ENCODE data around the gene ZGPAT. TPM values are rescaled to one million over a fixed set of nuclear protein-coding genes. Genes with fewer than 3 reads are reported as not detected.

Gene ZGPAT
- total RNA-seq, 2 experiments from 2014 or later: 41.6 to 42.8 TPM

- H3K4me1 Mint-ChIP-seq: peaks cover 14% of the 10 kb centered on the region
- H3K27me3 Mint-ChIP-seq: no peaks in the 10 kb centered on the region
- CTCF ChIA-PET: interaction anchor here (0.8 kb wide), 1 partner anchor 24 kb away, joined by 3 read pairs; the partner anchor contains the start of gene RTEL1
- H3K4me3 Mint-ChIP-seq: no peak overlapping the region
- H3K9me3 Mint-ChIP-seq: no peaks in the 10 kb centered on the region
- POLR2A ChIA-PET: interaction anchor here (0.7 kb wide), 1 partner anchor 56 kb away, joined by 3 read pairs; the partner anchor contains the start of gene GMEB2
- no peak for DNase-seq
- no peak overlapping the region for H3K27ac Mint-ChIP-seq
- peaks cover 2% of the 10 kb centered on the region for H3K36me3 Mint-ChIP-seq (ENCODE audit: low read depth)
Observed at GRCh38 chr20:63682384-63683139, 25.3 kb upstream of the ZGPAT start.

- Mint-ChIP-seq H3K4me3 (no peak overlapping the region), H3K9me3 (no peaks in the 10 kb centered on the region), H3K4me1 (peaks cover 14% of the 10 kb centered on the region), H3K36me3 (ENCODE audit: low read depth) (no peaks in the 10 kb centered on the region), H3K27me3 (no peaks in the 10 kb centered on the region), H3K27ac (no peak overlapping the region)
- DNase-seq: no peak
- ChIA-PET CTCF (no interaction called here), POLR2A (no interaction called here)
Observed at GRCh38 chr20:63685269-63686026, 22.4 kb upstream of the ZGPAT start.

- no peak for DNase-seq
- no peaks in the 10 kb centered on the region for H3K9me3 Mint-ChIP-seq
- no peak overlapping the region for H3K4me3 Mint-ChIP-seq
- H3K27ac Mint-ChIP-seq: no peak overlapping the region
- no peaks in the 10 kb centered on the region for H3K36me3 Mint-ChIP-seq (ENCODE audit: low read depth)
- H3K4me1 Mint-ChIP-seq: peaks cover 14% of the 10 kb centered on the region
- CTCF ChIA-PET: no interaction called here
- POLR2A ChIA-PET: no interaction called here
- H3K27me3 Mint-ChIP-seq: no peaks in the 10 kb centered on the region
Observed at GRCh38 chr20:63686094-63686491, 21.7 kb upstream of the ZGPAT start.

DNA sequence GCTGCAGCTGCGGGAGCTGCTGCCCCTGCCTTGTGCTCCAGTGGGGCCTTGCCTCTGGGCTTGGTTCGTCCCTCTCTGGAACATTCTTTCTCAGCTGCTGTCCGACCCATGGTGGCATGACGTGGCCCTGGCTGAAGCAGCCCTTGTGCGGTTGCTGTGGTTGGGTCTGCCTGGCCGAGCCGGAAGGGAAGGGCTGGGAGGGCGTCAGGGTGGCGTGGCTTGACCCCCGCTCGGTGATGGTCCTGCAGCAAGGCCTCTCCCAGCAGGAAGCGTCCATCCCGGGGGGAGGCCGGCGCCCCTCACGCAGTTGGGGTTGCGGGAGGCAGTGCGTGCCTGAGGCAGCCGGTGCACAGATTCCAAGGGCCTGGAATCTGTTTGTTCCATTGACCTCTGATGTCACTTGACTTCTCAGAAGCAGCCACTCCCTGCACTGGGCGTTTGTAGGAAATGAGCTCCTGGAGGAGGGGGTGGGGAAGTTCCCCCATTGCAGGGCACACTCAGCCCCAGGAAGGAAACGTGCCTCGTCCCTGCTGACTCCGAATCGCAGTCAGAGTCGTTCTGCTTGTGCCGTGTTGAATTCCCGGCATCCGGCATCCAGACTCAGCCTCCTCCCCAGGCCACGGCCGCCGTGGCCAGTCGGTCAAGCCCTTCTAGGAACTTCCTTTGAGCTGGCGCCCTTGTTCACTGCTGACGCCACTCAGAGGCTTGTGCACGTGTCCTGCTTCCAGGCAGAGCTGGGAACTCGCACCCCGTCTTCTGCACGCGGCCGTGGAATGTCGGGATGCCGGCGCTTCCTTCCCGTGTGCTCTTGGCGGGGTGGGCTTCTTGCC, 21.1 kb upstream of the ZGPAT start:
- no peaks in the 10 kb centered on the region for H3K27me3 Mint-ChIP-seq
- no peak overlapping the region for H3K4me3 Mint-ChIP-seq
- ChIA-PET CTCF (no interaction called here), POLR2A (interaction anchor here (0.8 to 1.2 kb wide), 2 partner anchors 25 to 59 kb away, joined by 3 read pairs; partner anchors contain the start of gene GMEB2)
- no peak overlapping the region for H3K27ac Mint-ChIP-seq
- no peak for DNase-seq
- H3K36me3 Mint-ChIP-seq (ENCODE audit: low read depth): no peaks in the 10 kb centered on the region
- peaks cover 14% of the 10 kb centered on the region for H3K4me1 Mint-ChIP-seq
- H3K9me3 Mint-ChIP-seq: no peaks in the 10 kb centered on the region

GRCh38 chr20:63687419-63688178, 20.2 kb upstream of the ZGPAT start:
- H3K36me3 Mint-ChIP-seq (ENCODE audit: low read depth): peaks cover 5% of the 10 kb centered on the region
- ChIA-PET POLR2A (interaction anchor here (0.8 to 1.2 kb wide), 2 partner anchors 26 to 60 kb away, joined by 3 read pairs; partner anchors contain the start of gene GMEB2), CTCF (no interaction called here)
- H3K4me3 Mint-ChIP-seq: no peak overlapping the region
- no peaks in the 10 kb centered on the region for H3K27me3 Mint-ChIP-seq
- no peak for DNase-seq
- no peaks in the 10 kb centered on the region for H3K9me3 Mint-ChIP-seq
- H3K4me1 Mint-ChIP-seq: peaks cover 11% of the 10 kb centered on the region
- H3K27ac Mint-ChIP-seq: no peak overlapping the region

DNA sequence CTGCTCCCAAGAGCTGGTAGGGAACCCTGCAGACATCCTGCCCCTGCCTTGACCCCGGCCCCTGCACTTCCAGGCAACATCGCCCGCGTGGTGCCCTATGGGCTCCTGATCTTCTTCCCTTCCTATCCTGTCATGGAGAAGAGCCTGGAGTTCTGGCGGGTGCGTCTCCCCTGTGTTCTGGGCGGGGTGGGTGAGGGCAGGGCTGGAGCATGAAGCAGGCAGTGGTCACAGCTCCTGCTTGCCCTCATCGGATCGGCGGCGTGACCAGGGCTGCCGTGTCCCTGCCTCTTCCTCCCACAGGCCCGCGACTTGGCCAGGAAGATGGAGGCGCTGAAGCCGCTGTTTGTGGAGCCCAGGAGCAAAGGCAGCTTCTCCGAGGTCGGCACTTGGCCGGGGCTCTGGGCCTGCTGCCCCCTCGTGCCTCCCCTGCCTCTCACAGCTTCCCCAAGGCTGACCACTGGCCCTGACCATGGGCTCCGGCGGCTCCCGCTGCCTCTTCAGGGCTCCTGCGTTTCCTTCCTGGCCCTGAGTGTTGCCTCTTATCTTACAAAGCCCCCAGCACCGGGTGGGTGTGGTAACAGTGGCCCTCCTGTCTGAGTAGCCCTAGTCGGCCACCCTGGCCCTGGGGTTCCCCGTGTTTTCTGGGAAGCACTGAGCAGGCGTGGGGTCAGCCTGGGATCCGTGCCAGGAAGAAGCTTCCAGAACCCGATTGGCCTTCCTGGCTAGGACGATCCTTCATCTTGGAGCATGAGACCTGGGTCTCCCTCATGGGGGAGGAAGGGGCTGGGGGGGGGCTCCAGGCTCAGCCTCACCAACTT, 19.4 kb upstream of the ZGPAT start:
- no peak overlapping the region for H3K4me3 Mint-ChIP-seq
- H3K9me3 Mint-ChIP-seq: no peaks in the 10 kb centered on the region
- no peak for DNase-seq
- ChIA-PET POLR2A (no interaction called here), CTCF (no interaction called here)
- H3K4me1 Mint-ChIP-seq: peaks cover 10% of the 10 kb centered on the region
- H3K27me3 Mint-ChIP-seq: no peaks in the 10 kb centered on the region
- no peak overlapping the region for H3K27ac Mint-ChIP-seq
- peaks cover 5% of the 10 kb centered on the region for H3K36me3 Mint-ChIP-seq (ENCODE audit: low read depth)

- H3K27me3 Mint-ChIP-seq: no peaks in the 10 kb centered on the region
- ChIA-PET POLR2A (no interaction called here), CTCF (interaction anchor here (0.6 kb wide), 1 partner anchor 12 kb away, joined by 3 read pairs; no protein-coding TSS in a partner anchor)
- DNase-seq: no peak
- H3K36me3 Mint-ChIP-seq (ENCODE audit: low read depth): peaks cover 11% of the 10 kb centered on the region
- peaks cover 6% of the 10 kb centered on the region for H3K4me1 Mint-ChIP-seq
- H3K9me3 Mint-ChIP-seq: no peaks in the 10 kb centered on the region
- no peak overlapping the region for H3K27ac Mint-ChIP-seq
- no peak overlapping the region for H3K4me3 Mint-ChIP-seq
Observed at GRCh38 chr20:63689046-63690002, 18.5 kb upstream of the ZGPAT start.

DNA sequence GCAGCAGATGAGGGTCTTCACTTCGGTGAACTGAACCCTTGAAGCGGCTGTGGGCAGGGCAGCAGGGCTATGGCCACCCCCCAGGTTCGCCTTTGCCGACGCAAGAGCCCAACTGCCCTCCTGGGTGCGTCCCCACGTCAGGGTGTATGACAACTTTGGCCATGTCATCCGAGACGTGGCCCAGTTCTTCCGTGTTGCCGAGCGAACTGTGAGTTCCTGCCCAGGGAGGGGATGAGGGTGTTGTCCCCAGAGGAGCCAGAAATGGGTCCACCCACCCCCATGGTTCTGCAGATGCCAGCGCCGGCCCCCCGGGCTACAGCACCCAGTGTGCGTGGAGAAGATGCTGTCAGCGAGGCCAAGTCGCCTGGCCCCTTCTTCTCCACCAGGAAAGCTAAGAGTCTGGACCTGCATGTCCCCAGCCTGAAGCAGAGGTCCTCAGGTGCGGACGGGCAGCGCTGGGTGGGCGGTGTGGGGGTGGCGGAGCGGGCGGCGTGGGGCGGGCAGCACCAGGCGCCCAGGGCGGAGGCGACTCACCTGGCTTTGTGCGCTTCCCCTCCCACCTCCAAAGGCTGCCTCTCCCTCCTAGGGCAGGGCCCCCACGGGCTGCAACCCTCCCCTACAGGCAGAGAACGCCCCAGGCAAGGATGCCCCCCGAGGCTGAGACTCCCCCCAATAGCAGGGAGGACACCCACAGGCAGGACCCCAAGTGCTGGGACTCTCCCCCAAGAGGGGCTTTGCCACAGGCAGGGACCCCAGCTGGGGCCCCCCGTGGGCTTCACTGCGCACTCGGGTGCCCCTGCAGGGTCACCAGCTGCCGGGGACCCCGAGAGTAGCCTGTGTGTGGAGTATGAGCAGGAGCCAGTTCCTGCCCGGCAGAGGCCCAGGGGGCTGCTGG, 17.6 kb upstream of the ZGPAT start:
- no peaks in the 10 kb centered on the region for H3K9me3 Mint-ChIP-seq
- DNase-seq: no peak
- H3K27me3 Mint-ChIP-seq: no peaks in the 10 kb centered on the region
- peaks cover 6% of the 10 kb centered on the region for H3K4me1 Mint-ChIP-seq
- ChIA-PET CTCF (interaction anchor here (0.6 kb wide), 1 partner anchor 13 kb away, joined by 3 read pairs; no protein-coding TSS in a partner anchor), POLR2A (no interaction called here)
- H3K4me3 Mint-ChIP-seq: no peak overlapping the region
- H3K27ac Mint-ChIP-seq: no peak overlapping the region
- peaks cover 11% of the 10 kb centered on the region for H3K36me3 Mint-ChIP-seq (ENCODE audit: low read depth)

- Mint-ChIP-seq H3K27me3 (no peaks in the 10 kb centered on the region), H3K36me3 (ENCODE audit: low read depth) (peaks cover 11% of the 10 kb centered on the region), H3K4me3 (no peak overlapping the region), H3K27ac (no peak overlapping the region), H3K9me3 (no peaks in the 10 kb centered on the region), H3K4me1 (peaks cover 6% of the 10 kb centered on the region)
- CTCF ChIA-PET: no interaction called here
- DNase-seq: no peak
- POLR2A ChIA-PET: no interaction called here
Observed at GRCh38 chr20:63690898-63691710, 16.7 kb upstream of the ZGPAT start.
